HepG2 (cell line): ENCODE results near the gene PDGFRB. TPM values are rescaled to one million over a fixed set of nuclear protein-coding genes. Genes with fewer than 3 reads are reported as not detected.

Experiments used
- ATAC-seq: fragments of 200-7000 bp; cut with Tn5 transposase; 3 replicates; pipeline ENCODE4 v1.9.1; 2020; ENCODE audit warnings: mild to moderate bottlenecking, moderate library complexity
- BruUV-seq: library from RNA; stranded (reverse); fragments of 400-500 nt; replicated peaks from 2 replicates; lab custom pipeline; 2021; lab: Mats Ljungman, UMichigan
- CTCF ChIA-PET: fragments of 300-600 bp; formaldehyde crosslinking; extraction: SDS; loops from one replicate; lab custom pipeline; 2021; ENCODE audit warnings: low total read pairs, inconsistent platforms, low intra/inter-chr PET ratio; lab: Yijun Ruan, JAX
- POLR2A ChIA-PET: fragments of 350-600 bp; sonication (Branson Sonifier 250); formaldehyde crosslinking; loops from one replicate; lab custom pipeline; 2020; ENCODE audit warnings: antibody characterized with exemption, inconsistent platforms; lab: Yijun Ruan, JAX
- DNase-seq: peaks from one replicate; pipeline ENCODE4 v3.0.0-alpha.2; 2015; ENCODE audit warnings: low spot score
- FAIRE-seq: peaks from 3 replicates; lab custom pipeline; 2011; peaks lifted over from hg19 to GRCh38; lab: Jason Lieb, UNC
- H2AFZ ChIP-seq: one replicate; pipeline ENCODE4 v1.6.1; 2011; ENCODE audit warnings: low read length, inconsistent platforms
- H3K27ac ChIP-seq: fragments of 300-600 bp; 3 replicates; pipeline ENCODE4 v1.8.0; 2011; ENCODE audit warnings: mixed run types, mild to moderate bottlenecking, mixed read lengths, low read length, inconsistent platforms; ENCODE audit not compliant: insufficient read depth; ENCODE audit errors: extremely low read length
- H3K27me3 ChIP-seq, 2 experiments: fragments of 200-600 bp in 1 of 2; 2 replicates in 1 of 2; 3 replicates in 1 of 2; pipeline versions ENCODE4 v1.6.0 to v1.8.0; 2011; ENCODE audit warnings: low read length in 2 of 2, mild to moderate bottlenecking in 2 of 2, moderate library complexity in 2 of 2, inconsistent platforms in 1 of 2; ENCODE audit not compliant: insufficient read depth in 2 of 2, control insufficient read depth in 1 of 2
- H3K36me3 ChIP-seq, 2 experiments: fragments of 200-600 bp in 1 of 2; replicated peaks in 1 of 2; 2 replicates in 1 of 2; 3 replicates in 1 of 2; pipeline versions ENCODE4 v1.5.1 to v1.8.0; 2011; ENCODE audit warnings: low read length in 2 of 2, inconsistent platforms in 1 of 2; ENCODE audit not compliant: insufficient read depth in 2 of 2, control insufficient read depth in 1 of 2
- H3K4me1 ChIP-seq: 2 replicates; pipeline ENCODE4 v1.5.1; 2012; ENCODE audit warnings: low read length, inconsistent platforms; ENCODE audit not compliant: insufficient read depth
- H3K4me2 ChIP-seq: 2 replicates; pipeline ENCODE4 v1.6.0; 2011; ENCODE audit warnings: low read depth, low read length, inconsistent platforms
- H3K4me3 ChIP-seq, 3 experiments: fragments of 200-600 bp in 1 of 3; sonication (generic), shearing (Covaris generic) in 1 of 3; replicated peaks in 1 of 3; 2 replicates each; pipeline ENCODE4 v1.5.1; 2011 to 2016; ENCODE audit warnings: low read length in 3 of 3, inconsistent platforms in 2 of 3, low read depth in 2 of 3, mild to moderate bottlenecking in 2 of 3, control low read depth in 1 of 3, mixed read lengths in 1 of 3; ENCODE audit not compliant: insufficient read depth in 1 of 3
- H3K79me2 ChIP-seq: one replicate; pipeline ENCODE4 v1.6.1; 2011; ENCODE audit warnings: low read length, inconsistent platforms; ENCODE audit not compliant: insufficient read depth
- H3K9ac ChIP-seq: 2 replicates; pipeline ENCODE4 v1.6.0; 2011; ENCODE audit warnings: mild to moderate bottlenecking, low read depth, low read length, inconsistent platforms; ENCODE audit not compliant: insufficient read depth
- H3K9me3 ChIP-seq: 2 replicates; pipeline ENCODE4 v1.5.1; 2012; ENCODE audit warnings: mild to moderate bottlenecking, low read length
- H4K20me1 ChIP-seq: 2 replicates; pipeline ENCODE4 v1.6.0; 2011; ENCODE audit warnings: inconsistent platforms, mild to moderate bottlenecking, low read length, moderate library complexity; ENCODE audit not compliant: insufficient read depth
- MXD1 ChIP-seq: sonication (generic); formaldehyde crosslinking; IDR thresholded peaks from 2 replicates; pipeline ENCODE4 v1.4.0; 2020; ENCODE audit warnings: mild to moderate bottlenecking, missing genetic modification reagents
- ZNF331 ChIP-seq: sonication (generic); formaldehyde crosslinking; IDR thresholded peaks from 2 replicates; pipeline ENCODE4 v1.4.0; 2020; ENCODE audit warnings: missing genetic modification reagents
- ZNF510 ChIP-seq: sonication (generic); formaldehyde crosslinking; IDR thresholded peaks from 2 replicates; pipeline ENCODE4 v1.4.0; 2020; ENCODE audit warnings: low read depth, mild to moderate bottlenecking, missing genetic modification reagents
- WGBS: methylation state at CpG from one replicate; pipeline ENCODE4 v1.1.6; 2017; ENCODE audit warnings: low lambda C conversion rate; 5-methylcytosine and 5-hydroxymethylcytosine counted together
- in situ Hi-C: cut with HindIII; loops from 2 replicates; pipeline ENCODE4 v1.10.0; 2017; ENCODE audit warnings: low pct_unique_long_range_greater_than_20kb; ENCODE audit not compliant: extremely low pct_ligation_motif_present
- intact Hi-C: fragments of 100-400 bp; cut with micrococcal nuclease; formaldehyde crosslinking; loops from one replicate; pipeline ENCODE4 v1.10.0; 2022; ENCODE audit not compliant: unreplicated experiment
- polyA plus RNA-seq, 8 experiments: library from polyadenylated mRNA; depleted of rRNA in 3 of 8; stranded (reverse) in 7 of 8; unstranded in 1 of 8; fragments of >200 nt; fragmentation: Illumina TruSeq in 4 of 8; extraction: Trizol in 4 of 8; gene quantifications; 2 replicates each; pipeline versions ENCODE4 v1.2.1 to v1.2.3, GENCODE V29; 2011 to 2016; ENCODE audit warnings: low read depth in 4 of 8, missing spikeins in 1 of 8, mixed read lengths in 1 of 8; ENCODE audit not compliant: insufficient read depth in 1 of 8
- total RNA-seq, 5 experiments: library from RNA; depleted of rRNA; stranded (reverse); fragments of >200 nt; fragmentation: Illumina TruSeq; extraction: Trizol; gene quantifications; 2 replicates each; pipeline ENCODE4 v1.2.3, GENCODE V29; 2016; ENCODE audit warnings: low read depth in 1 of 5
- TF ChIP-seq, protein P1 (sequence below): sonication (generic); formaldehyde crosslinking; IDR thresholded peaks from 2 replicates; pipeline ENCODE4 v1.4.0; 2020; ENCODE audit warnings: missing genetic modification reagents
- TF ChIP-seq, protein P2 (sequence below): sonication (generic); formaldehyde crosslinking; IDR thresholded peaks from 2 replicates; pipeline ENCODE4 v1.4.0; 2020; ENCODE audit warnings: missing genetic modification reagents, borderline replicate concordance

PDGFRB gene
- total and polyA plus RNA-seq, 2 of the 13 experiments (the other 11 are each of a cell fraction or from before 2014, with no cell fraction given) = 4.0 to 21.0 TPM

- ATAC-seq (peak; percentile 21), FAIRE-seq (no peak), DNase-seq (peak; percentile 13)
- ChIA-PET CTCF (no interaction called here), POLR2A (no interaction called here)
- Histone ChIP-seq H3K4me3 (no peak overlapping the region), H3K9ac (no peak overlapping the region), H3K9me3 (no peaks in the 10 kb centered on the region), H3K4me1 (peaks cover 14% of the 10 kb centered on the region), H4K20me1 (no peaks in the 10 kb centered on the region), H3K27me3 (peaks cover 7 to 42% of the 10 kb centered on the region in 2 experiments; a peak in 4 of 5 replicates), H3K79me2 (no peaks in the 10 kb centered on the region), H3K27ac (no peak overlapping the region), H3K4me2 (no peak overlapping the region), H3K36me3 (no peaks in the 10 kb centered on the region), H2AFZ (no peak overlapping the region)
- in situ Hi-C loops (no loop called here), intact Hi-C loops (no loop called here)
- TF ChIP-seq MXD1 (CRISPR knock-in tag) = no peak
- no TSS peak for BruUV-seq
- 29% methylated on average over 2 of the region's 6 CpGs for WGBS
Observed at GRCh38 chr5:150065346-150065745, 90.3 kb downstream of the PDGFRB start.

- FAIRE-seq = no peak
- WGBS = 34% methylated on average over 3 of the region's 7 CpGs
- in situ Hi-C loops (no loop called here), intact Hi-C loops (no loop called here)
- H3K9ac ChIP-seq = no peak overlapping the region
- no peaks in the 10 kb centered on the region for H4K20me1 ChIP-seq
- H3K4me1 ChIP-seq = peaks cover 9% of the 10 kb centered on the region
- H3K4me3 ChIP-seq = no peak overlapping the region
- no peak overlapping the region for H2AFZ ChIP-seq
- BruUV-seq = no TSS peak
- H3K4me2 ChIP-seq = no peak overlapping the region
- CTCF ChIA-PET = no interaction called here
- no peaks in the 10 kb centered on the region for H3K36me3 ChIP-seq
- POLR2A ChIA-PET = no interaction called here
- no peak for ATAC-seq
- H3K79me2 ChIP-seq = no peaks in the 10 kb centered on the region
- H3K9me3 ChIP-seq = no peaks in the 10 kb centered on the region
- no peak for DNase-seq
- no peak overlapping the region for H3K27ac ChIP-seq
- peaks cover 7 to 42% of the 10 kb centered on the region in 2 experiments; a peak in 4 of 5 replicates for H3K27me3 ChIP-seq
- TF ChIP-seq ZNF331 (no peak), ZNF510 (CRISPR knock-in tag) (no peak)
- TF ChIP-seq, protein P1, sequence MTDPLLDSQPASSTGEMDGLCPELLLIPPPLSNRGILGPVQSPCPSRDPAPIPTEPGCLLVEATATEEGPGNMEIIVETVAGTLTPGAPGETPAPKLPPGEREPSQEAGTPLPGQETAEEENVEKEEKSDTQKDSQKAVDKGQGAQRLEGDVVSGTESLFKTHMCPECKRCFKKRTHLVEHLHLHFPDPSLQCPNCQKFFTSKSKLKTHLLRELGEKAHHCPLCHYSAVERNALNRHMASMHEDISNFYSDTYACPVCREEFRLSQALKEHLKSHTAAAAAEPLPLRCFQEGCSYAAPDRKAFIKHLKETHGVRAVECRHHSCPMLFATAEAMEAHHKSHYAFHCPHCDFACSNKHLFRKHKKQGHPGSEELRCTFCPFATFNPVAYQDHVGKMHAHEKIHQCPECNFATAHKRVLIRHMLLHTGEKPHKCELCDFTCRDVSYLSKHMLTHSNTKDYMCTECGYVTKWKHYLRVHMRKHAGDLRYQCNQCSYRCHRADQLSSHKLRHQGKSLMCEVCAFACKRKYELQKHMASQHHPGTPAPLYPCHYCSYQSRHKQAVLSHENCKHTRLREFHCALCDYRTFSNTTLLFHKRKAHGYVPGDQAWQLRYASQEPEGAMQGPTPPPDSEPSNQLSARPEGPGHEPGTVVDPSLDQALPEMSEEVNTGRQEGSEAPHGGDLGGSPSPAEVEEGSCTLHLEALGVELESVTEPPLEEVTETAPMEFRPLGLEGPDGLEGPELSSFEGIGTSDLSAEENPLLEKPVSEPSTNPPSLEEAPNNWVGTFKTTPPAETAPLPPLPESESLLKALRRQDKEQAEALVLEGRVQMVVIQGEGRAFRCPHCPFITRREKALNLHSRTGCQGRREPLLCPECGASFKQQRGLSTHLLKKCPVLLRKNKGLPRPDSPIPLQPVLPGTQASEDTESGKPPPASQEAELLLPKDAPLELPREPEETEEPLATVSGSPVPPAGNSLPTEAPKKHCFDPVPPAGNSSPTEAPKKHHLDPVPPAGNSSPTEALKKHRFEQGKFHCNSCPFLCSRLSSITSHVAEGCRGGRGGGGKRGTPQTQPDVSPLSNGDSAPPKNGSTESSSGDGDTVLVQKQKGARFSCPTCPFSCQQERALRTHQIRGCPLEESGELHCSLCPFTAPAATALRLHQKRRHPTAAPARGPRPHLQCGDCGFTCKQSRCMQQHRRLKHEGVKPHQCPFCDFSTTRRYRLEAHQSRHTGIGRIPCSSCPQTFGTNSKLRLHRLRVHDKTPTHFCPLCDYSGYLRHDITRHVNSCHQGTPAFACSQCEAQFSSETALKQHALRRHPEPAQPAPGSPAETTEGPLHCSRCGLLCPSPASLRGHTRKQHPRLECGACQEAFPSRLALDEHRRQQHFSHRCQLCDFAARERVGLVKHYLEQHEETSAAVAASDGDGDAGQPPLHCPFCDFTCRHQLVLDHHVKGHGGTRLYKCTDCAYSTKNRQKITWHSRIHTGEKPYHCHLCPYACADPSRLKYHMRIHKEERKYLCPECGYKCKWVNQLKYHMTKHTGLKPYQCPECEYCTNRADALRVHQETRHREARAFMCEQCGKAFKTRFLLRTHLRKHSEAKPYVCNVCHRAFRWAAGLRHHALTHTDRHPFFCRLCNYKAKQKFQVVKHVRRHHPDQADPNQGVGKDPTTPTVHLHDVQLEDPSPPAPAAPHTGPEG (CRISPR knock-in tag) = no peak
- TF ChIP-seq, protein P2, sequence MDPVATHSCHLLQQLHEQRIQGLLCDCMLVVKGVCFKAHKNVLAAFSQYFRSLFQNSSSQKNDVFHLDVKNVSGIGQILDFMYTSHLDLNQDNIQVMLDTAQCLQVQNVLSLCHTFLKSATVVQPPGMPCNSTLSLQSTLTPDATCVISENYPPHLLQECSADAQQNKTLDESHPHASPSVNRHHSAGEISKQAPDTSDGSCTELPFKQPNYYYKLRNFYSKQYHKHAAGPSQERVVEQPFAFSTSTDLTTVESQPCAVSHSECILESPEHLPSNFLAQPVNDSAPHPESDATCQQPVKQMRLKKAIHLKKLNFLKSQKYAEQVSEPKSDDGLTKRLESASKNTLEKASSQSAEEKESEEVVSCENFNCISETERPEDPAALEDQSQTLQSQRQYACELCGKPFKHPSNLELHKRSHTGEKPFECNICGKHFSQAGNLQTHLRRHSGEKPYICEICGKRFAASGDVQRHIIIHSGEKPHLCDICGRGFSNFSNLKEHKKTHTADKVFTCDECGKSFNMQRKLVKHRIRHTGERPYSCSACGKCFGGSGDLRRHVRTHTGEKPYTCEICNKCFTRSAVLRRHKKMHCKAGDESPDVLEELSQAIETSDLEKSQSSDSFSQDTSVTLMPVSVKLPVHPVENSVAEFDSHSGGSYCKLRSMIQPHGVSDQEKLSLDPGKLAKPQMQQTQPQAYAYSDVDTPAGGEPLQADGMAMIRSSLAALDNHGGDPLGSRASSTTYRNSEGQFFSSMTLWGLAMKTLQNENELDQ (CRISPR knock-in tag) = no peak
Observed at GRCh38 chr5:150064681-150065220, 90.9 kb downstream of the PDGFRB start.
